Spleen (tissue), 11 donors: ENCODE data around the gene LSG1. TPM values are rescaled to one million over a fixed set of nuclear protein-coding genes. Genes with fewer than 3 reads are reported as not detected.
"Not testable (repeated sequence)": the region's sequence is repeated elsewhere in the genome, so short reads cannot be mapped to it uniquely, and the experiment has no call there.

Experiments used
- DNase-seq: peaks from one replicate; pipeline ENCODE4 v3.0.0-alpha.2; 2020
- H3K27ac ChIP-seq, 8 donors: fragments of 200-600 bp; sonication (generic) in 7 of 8; 1 replicate in 4 of 8; 2 replicates in 4 of 8; pipeline versions ENCODE4 v1.5.0 to v1.8.0; 2016 to 2021; ENCODE audit warnings: inconsistent platforms in 4 of 8, mild to moderate bottlenecking in 4 of 8, moderate library complexity in 1 of 8
- H3K27me3 ChIP-seq, 7 donors: fragments of 200-600 bp; sonication (generic) in 6 of 7; replicated peaks in 1 of 7; 1 replicate in 4 of 7; 2 replicates in 3 of 7; pipeline versions ENCODE4 v1.5.0 to v1.8.0; 2016 to 2021; ENCODE audit warnings: inconsistent platforms in 3 of 7, mild to moderate bottlenecking in 1 of 7
- H3K36me3 ChIP-seq, 6 donors: fragments of 200-600 bp; sonication (generic) in 5 of 6; 1 replicate in 4 of 6; 2 replicates in 2 of 6; pipeline versions ENCODE4 v1.5.0 to v1.8.0; 2016 to 2021; ENCODE audit warnings: inconsistent platforms in 2 of 6
- H3K4me1 ChIP-seq, 6 donors: fragments of 200-600 bp; sonication (generic) in 5 of 6; 1 replicate in 3 of 6; 2 replicates in 3 of 6; pipeline versions ENCODE4 v1.5.0 to v1.8.0; 2016 to 2021; ENCODE audit warnings: inconsistent platforms in 3 of 6
- H3K4me3 ChIP-seq, 8 donors: fragments of 200-600 bp; sonication (generic) in 7 of 8; 1 replicate in 4 of 8; 2 replicates in 4 of 8; pipeline versions ENCODE4 v1.5.0 to v1.8.0; 2016 to 2021; ENCODE audit warnings: inconsistent platforms in 4 of 8, mild to moderate bottlenecking in 4 of 8, moderate library complexity in 2 of 8
- H3K9me3 ChIP-seq, 8 donors: fragments of 200-600 bp; sonication (generic) in 7 of 8; 1 replicate in 4 of 8; 2 replicates in 4 of 8; pipeline versions ENCODE4 v1.5.0 to v1.8.0; 2016 to 2021; ENCODE audit warnings: inconsistent platforms in 4 of 8
- POLR2A ChIP-seq, 3 donors: fragments of 450-650 bp; IDR thresholded peaks; one replicate each; pipeline ENCODE4 v1.5.1; 2017; ENCODE audit warnings: antibody characterized with exemption in 3 of 3, mild to moderate bottlenecking in 1 of 3
- POLR2AphosphoS5 ChIP-seq, 3 donors: sonication (generic); formaldehyde crosslinking; IDR thresholded peaks; one replicate each; pipeline ENCODE4 v1.5.1; 2017; ENCODE audit warnings: antibody characterized with exemption in 3 of 3
- WGBS, 5 donors: extraction: QIAGEN DNeasy Blood & Tissue Kit in 3 of 5; methylation state at CpG; one replicate each; pipeline versions ENCODE4 v1.1.5 to v1.1.7; 2013 to 2018; 5-methylcytosine and 5-hydroxymethylcytosine counted together
- intact Hi-C: fragments of 100-400 bp; cut with DNase I; formaldehyde crosslinking; loops from one replicate; pipeline ENCODE4 v1.15.0; 2023; ENCODE audit warnings: low total_unique reads
- polyA plus RNA-seq, 3 donors: library from polyadenylated mRNA; stranded (reverse); fragments of 200-250 nt; gene quantifications; one replicate each; pipeline ENCODE4 v1.2.1, GENCODE V29; 2013
- total RNA-seq, 7 donors: library from RNA; depleted of rRNA in 3 of 7; stranded (reverse); fragments of >200 nt in 3 of 7; fragmentation: NEBNext Ultra II Directional in 4 of 7; extraction: Animal tissue kit (Norgen Biotek cat#: 25700) in 4 of 7; gene quantifications; one replicate each; pipeline versions ENCODE4 v1.1.0 to v1.2.1, GENCODE V29; 2016 to 2021
- TF ChIP-seq, protein P1 (sequence below), 11 experiments: fragments of 200-600 bp in 7 of 11; fragments of 450-650 bp in 4 of 11; sonication (generic) in 4 of 11; IDR thresholded peaks in 8 of 11; conservative IDR thresholded peaks in 3 of 11; 1 replicate in 7 of 11; 2 replicates in 4 of 11; pipeline versions ENCODE4 v1.4.0 to v1.8.0; 2016 to 2021; ENCODE audit warnings: antibody characterized with exemption in 11 of 11, inconsistent platforms in 4 of 11, mild to moderate bottlenecking in 1 of 11
- donor health status: healthy with polysubstance abuse.
- donor health status: DM: no; HTN: no; CAD: no; lungs with moderate emphysema.
- donor health status: DM: no; HTN: no; CAD: no.
- donor health status: Bipolar disorder and iron deficiency.
- donor health status: healthy.
- donor health status: DM: no; HTN: no; CAD: no.
- donor health status: DM: yes; HTN: yes; CAD: no.

The LSG1 gene
- total and polyA plus RNA-seq, 10 donors = 10.8 to 58.0 (median 35.7) TPM

DNA sequence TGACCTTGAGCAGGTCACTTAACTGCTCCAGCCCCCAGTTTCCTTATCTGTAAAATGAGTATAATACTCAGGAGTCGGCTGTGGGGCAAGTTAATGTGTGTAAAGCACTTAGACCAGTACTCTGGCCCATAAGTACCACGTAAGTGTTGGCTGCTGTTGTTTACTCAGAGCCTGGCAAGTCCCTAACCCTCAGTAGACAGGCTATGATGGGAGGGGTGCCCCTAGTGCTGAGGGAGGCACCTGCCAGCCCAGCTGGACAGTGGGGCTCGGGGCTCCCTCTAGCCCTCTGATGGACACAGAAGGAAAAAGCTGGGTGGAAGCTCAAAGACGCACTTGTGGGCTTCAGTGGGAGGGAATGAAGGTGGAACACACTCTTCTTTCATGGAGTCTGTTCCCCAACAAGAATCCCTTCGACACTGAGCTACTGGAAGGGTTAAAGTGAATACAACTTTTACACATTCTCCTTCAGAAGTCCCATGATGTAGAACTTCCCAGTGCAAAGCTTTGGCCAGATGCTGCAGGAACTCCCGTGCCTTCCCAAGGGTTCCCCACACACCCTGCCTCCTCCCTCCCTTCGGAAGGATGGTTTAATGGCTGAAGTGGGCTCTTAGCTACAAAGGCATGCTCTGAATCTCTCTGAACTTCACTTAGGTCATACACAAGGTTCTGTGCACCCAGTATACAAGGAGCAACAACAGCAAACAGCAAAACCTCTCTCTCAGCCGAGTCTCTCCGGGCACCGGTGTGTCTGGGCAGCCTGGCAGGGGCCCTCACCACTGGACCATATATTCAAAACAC is 64.2 kb downstream of the LSG1 start:
- no peak overlapping the region for H3K4me3 ChIP-seq
- peaks cover 0 to 38% (median 0%) of the 10 kb centered on the region in 6 donors for H3K36me3 ChIP-seq
- no peak for DNase-seq
- H3K4me1 ChIP-seq = no peaks in the 10 kb centered on the region
- intact Hi-C loops = no loop called here
- no peaks in the 10 kb centered on the region for H3K9me3 ChIP-seq
- H3K27me3 ChIP-seq = no peaks in the 10 kb centered on the region
- WGBS, 5 donors = 81 to 89% (median 87%) methylated on average over 10 of the region's 10 CpGs
- no peak overlapping the region for H3K27ac ChIP-seq
- TF ChIP-seq, protein P1, sequence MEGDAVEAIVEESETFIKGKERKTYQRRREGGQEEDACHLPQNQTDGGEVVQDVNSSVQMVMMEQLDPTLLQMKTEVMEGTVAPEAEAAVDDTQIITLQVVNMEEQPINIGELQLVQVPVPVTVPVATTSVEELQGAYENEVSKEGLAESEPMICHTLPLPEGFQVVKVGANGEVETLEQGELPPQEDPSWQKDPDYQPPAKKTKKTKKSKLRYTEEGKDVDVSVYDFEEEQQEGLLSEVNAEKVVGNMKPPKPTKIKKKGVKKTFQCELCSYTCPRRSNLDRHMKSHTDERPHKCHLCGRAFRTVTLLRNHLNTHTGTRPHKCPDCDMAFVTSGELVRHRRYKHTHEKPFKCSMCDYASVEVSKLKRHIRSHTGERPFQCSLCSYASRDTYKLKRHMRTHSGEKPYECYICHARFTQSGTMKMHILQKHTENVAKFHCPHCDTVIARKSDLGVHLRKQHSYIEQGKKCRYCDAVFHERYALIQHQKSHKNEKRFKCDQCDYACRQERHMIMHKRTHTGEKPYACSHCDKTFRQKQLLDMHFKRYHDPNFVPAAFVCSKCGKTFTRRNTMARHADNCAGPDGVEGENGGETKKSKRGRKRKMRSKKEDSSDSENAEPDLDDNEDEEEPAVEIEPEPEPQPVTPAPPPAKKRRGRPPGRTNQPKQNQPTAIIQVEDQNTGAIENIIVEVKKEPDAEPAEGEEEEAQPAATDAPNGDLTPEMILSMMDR (IDR thresholded peaks at IDR 0.05 in 8 of 11, conservative IDR thresholded peaks at IDR 0.05 in 3 of 11) = no peak
- TF ChIP-seq POLR2A (IDR thresholded peaks at IDR 0.05) (no peak), POLR2AphosphoS5 (IDR thresholded peaks at IDR 0.05) (no peak)

- WGBS, 5 donors = 81 to 93% (median 86%) methylated on average over 3 of the region's 3 CpGs
- DNase-seq = no peak
These were observed 65.0 kb downstream of the LSG1 start for GRCh38 chr3:194606941-194607340.

DNA sequence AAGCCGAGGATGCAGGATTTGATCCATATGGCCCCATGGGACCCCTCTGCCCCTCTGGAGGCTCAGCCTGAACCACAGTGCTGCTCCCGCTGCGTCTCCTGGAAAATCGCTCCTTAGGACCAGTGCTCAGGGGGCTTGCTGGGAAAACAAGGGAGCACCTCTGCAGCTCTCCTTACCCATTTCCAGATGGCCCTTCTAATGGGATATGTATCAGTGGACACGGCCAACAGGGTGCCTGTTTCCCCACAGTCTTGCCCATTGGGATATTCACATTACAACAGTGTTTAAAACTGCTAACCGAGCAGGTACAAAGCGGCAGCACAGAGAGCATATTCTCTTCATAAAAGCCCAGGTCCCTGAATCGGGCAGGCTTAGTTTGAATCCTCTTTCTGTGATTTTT is 65.8 kb downstream of the LSG1 start:
- Histone ChIP-seq H3K36me3 (peaks cover 0 to 54% (median 0%) of the 10 kb centered on the region in 6 donors), H3K27me3 (no peaks in the 10 kb centered on the region), H3K4me1 (no peaks in the 10 kb centered on the region), H3K9me3 (no peaks in the 10 kb centered on the region), H3K27ac (no peak overlapping the region), H3K4me3 (no peak overlapping the region)
- TF ChIP-seq, protein P1 (IDR thresholded peaks at IDR 0.05 in 8 of 11, conservative IDR thresholded peaks at IDR 0.05 in 3 of 11) = no peak
- no peak for TF ChIP-seq POLR2A (IDR thresholded peaks at IDR 0.05)
- TF ChIP-seq POLR2AphosphoS5 (IDR thresholded peaks at IDR 0.05) = no peak
- intact Hi-C loops = no loop called here
- 77 to 93% (median 84%) methylated on average over 7 to 8 of the region's 8 CpGs for WGBS, 5 donors
- no peak for DNase-seq

More at GRCh38 chr3:194606941-194607340, 65.0 kb downstream of the LSG1 start:
- intact Hi-C loops = no loop called here
- no peak for TF ChIP-seq POLR2A (IDR thresholded peaks at IDR 0.05)
- TF ChIP-seq, protein P1 (IDR thresholded peaks at IDR 0.05 in 8 of 11, conservative IDR thresholded peaks at IDR 0.05 in 3 of 11) = no peak
- no peak for TF ChIP-seq POLR2AphosphoS5 (IDR thresholded peaks at IDR 0.05)
- Histone ChIP-seq H3K4me1 (no peaks in the 10 kb centered on the region), H3K9me3 (no peaks in the 10 kb centered on the region), H3K4me3 (no peak overlapping the region), H3K27me3 (no peaks in the 10 kb centered on the region), H3K27ac (no peak overlapping the region), H3K36me3 (peaks cover 0 to 47% (median 0%) of the 10 kb centered on the region in 6 donors)

DNA sequence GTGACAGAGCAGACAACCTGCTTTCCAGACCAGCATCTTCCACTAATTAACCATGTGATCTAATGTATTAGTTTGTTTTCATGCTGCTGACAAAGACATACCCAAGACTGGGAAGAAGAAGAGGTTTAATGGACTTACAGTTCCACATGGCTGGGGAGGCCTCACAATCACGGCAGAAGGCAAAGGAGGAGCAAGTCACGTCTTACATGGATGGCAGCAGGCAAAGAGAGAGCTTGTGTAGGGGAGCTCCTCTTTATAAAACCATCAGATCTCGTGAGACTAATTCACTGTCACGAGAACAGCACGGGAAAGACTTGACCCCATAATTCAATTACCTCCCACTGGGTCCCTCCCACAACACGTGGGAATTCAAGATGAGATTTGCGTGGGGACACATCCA is 66.7 kb downstream of the LSG1 start:
- H3K4me3 ChIP-seq, H3K4me1 ChIP-seq, H3K27ac ChIP-seq, DNase-seq, H3K9me3 ChIP-seq, H3K27me3 ChIP-seq, intact Hi-C loops: not testable (repeated sequence)
- H3K36me3 ChIP-seq = peaks cover 0 to 55% (median 0%) of the 10 kb centered on the region in 6 donors
- WGBS, 5 donors = 88 to 93% (median 90%) methylated on average over 7 of the region's 7 CpGs
